ENCODE data around the gene KRTAP23-1.

Gene KRTAP23-1, protein sequence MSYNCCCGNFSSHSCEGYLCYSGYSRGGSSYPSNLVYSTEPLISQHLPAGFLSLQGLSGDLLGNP

DNA sequence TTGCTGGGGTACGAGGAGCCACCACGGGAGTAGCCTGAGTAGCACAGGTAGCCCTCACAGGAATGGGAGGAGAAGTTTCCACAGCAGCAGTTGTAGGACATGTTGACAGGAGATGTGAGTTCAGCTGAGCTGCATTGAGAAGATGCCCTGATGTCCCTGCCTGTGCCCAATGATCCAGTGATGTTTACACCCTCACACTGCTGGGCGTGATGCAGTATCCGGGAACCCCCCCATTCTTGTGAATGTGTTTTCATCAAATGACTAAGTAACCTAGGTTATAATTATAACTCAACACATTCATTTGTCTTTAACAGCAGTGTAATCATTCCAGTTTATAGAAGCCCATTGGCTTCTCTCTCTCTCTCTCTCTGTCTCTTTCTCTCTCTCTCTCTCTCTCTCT lies at the start of gene KRTAP23-1:
TSS of gene KRTAP23-1 (minus strand) at position 101 of the 400 bp plus-strand sequence. CDS start at position 101, 0 bp downstream.
- no peak for DNase-seq (ENCODE audit: low read depth in 2 of 2)

DNA sequence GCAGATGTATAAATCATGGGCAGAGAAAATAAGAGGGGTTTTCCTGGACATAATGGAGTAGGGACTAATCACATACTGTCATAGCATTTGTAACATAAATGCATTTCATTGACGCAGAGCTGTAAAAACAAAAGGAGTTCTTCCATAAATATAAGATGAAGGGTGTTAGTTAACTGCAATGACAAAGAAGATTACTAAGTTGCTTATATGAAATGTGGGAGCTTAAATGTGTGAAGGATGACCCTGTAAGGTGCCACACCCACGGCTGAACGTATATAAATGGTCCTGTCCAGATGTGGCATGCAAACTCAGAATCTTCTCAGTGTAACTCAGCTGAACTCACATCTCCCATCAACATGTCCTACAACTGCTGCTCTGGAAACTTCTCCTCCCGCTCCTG lies 47.3 kb upstream of the KRTAP23-1 start, which contains the start of gene KRTAP13-1:
TSS of gene KRTAP13-1 (plus strand) at position 301 of the 400 bp plus-strand sequence. CDS start at position 357, 56 bp downstream.
- DNase-seq (ENCODE audit: low read depth in 2 of 2): no peak

DNA sequence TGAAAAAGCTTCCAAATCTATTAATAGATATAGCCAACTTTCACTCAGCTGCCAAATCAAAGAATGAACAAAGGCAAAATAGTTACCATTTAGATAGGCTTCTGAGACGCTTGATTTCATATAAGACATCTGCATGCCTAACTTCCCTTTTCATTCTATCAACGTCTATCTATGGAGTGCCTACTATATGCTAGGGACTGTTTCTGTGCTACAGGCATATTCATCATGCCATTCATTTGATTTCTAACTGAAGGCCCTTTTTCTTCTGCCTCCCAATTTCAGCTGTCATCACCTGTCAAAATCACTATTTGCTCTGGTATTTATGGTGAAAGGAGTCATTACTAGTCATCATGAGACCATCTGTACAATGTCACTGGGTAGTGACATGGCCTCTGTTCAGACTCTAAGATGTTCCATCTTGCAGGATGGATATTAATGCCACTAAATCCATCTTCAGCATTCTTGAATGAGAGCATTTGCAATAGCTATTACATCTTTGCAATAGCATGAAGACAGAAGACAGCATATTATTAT lies 43.2 kb upstream of the KRTAP23-1 start:
- no peak for DNase-seq (ENCODE audit: low read depth in 2 of 2)

DNA sequence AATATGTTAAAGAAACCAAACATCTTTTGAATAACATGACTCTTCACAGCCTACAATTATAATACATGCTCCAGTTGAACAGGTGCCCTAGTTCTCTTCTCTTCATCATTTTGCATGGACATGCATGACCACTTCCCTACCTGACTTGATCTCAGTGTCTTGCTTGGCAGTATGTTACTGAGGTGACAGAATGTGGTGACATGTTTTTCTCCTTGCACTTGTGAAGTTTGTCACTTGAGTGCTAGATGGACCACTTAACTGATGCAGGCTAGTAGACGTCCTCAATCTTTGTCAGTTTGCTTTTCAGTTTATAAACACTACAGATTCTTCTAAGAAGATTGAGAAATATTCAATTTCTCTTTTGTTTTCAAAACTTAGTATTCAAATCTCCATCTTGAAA lies 33.8 kb upstream of the KRTAP23-1 start:
- no peak for DNase-seq (ENCODE audit: low read depth in 2 of 2)

DNA sequence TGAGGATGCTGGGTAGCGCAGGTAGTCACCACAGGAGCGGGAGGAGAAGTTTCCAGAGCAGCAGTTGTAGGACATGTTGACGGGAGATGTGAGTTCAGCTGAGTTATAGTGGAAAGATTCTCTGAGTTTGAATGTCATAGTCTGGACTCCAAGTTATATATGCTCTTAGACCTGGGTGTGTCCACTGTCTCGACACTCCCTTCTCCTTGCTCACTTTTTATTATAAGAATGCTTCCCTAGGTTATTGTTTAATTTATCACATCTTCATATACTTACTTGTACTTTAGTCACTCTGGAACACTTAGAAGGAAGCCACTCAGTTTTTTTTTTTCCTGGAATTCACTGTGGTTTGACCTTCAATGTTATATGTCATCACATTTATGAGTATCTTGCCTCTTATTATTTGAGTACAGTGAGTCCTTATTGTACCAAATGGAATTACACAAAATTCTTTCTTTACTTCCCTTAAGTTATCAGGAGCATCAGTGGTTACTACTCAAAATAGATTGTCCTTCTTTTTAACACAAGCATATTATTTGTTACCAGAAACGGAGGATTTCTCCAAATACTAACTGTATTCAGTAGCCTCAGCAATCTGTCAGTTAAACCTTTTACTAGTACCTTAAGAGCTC lies 23.8 kb upstream of the KRTAP23-1 start, which contains the start of gene KRTAP13-2:
TSS of gene KRTAP13-2 (minus strand) at position 133 of the 632 bp plus-strand sequence. CDS start at position 75, 58 bp downstream.
- DNase-seq (ENCODE audit: low read depth in 2 of 2): no peak

DNA sequence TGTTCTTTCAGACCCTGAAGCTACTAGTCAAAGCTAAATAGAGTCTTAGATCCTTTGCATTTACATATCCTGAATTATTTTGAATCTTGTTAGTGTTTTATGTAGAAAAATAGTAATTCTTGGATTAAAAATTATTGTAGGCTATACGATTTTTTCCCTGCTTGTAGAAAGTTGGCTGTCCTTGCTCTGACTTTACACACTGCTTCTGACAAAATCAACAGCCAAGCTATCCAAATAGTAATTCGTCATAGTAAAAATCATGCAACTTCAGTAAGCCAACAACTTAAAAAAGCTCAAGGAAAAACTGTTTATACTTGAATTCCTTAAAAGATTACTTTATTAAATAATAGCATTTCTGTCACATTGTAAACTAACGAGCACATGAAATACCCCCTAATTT lies 7.5 kb upstream of the KRTAP23-1 start:
- DNase-seq (ENCODE audit: low read depth in 2 of 2): no peak

DNA sequence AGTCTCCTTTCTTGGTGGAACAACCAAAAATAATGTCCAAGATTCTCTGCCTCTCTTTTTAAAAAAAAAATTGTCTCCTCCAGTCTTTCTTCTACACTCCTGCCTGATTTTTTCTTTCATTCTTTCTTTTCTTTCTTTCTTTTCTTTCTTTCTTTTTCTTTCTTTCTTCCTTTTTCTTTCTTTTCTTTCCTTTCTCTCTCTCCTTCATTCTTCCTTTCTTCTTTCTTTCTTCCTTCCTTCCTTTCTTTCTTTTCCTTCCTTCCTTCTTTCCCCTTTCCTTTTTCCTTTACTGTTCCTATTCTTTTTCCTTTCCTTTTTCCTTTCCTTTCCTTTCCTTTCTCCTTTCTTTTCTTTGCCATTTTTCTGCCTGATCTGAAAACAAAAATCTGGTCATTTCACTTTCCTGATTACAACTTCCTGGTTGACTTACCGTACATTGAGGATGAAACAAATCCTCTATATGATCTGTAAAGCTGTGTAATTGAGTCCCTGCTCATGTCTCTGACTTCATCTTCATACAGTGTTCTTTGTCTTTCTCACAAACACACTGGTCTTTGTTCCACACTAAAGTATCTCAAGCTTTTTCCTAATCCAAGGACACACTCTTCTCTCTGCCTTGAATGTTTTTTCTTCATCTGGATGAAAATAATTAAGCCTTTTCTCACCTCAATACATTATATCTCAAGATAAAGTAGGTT lies 6.1 kb upstream of the KRTAP23-1 start:
- DNase-seq (ENCODE audit: low read depth in 2 of 2): no peak

DNA sequence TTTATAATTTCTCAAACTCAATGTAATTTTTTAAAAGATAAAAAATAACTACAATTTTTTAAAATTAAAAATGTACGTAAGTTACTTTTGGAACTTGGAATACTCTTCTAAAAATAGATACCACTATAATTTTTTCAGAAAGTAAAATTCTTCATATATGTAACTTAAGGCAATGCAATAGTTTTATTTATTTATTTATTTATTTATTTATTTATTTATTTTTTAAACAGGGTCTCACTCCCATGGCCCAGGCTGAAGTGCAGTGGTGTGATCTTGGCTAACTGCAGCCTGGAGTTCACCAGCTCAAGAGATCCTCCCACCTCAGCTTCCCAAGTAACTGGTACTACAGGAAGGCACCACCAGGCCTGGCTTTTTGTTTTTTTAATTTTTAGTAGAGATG lies 3.1 kb upstream of the KRTAP23-1 start:
- DNase-seq (ENCODE audit: low read depth in 2 of 2): no peak

DNA sequence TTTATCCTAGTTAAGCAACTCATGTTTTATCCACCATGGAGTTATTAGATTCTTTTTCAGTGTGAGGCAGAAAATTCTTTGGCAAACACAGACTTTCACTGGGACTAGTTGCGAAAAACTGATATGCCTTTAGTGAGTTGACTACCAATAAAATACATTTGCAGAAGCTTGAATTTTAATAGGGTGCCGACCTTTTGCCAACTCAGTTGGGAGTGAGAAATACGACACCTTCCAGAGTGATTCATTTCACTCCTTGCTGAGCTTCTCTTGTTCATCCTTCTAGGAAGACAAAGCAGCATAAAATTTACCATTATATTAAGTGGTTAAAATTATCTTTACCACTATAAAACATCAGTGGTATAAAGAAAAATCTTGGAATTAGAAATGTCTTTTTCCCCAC lies 1.2 kb upstream of the KRTAP23-1 start:
- DNase-seq (ENCODE audit: low read depth in 2 of 2): no peak

DNA sequence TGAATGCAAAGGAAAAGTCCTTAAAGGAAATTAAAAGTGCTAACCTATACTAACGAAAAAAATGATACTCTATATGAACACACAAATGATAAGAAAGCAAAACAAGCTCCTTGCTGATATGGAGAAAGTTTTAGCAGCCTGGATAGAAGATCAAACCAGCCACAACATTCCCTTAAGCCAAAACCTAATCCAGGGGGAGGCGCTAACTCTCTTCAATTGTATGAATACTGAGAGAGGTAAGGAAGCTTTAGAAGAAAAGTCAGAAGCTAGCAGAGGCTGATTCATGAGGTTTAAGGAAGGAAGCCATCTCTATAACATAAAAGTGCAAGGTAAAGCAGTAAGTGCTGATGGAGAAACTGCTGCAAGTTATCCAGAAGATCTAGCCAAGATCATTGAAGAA lies 3.4 kb downstream of the KRTAP23-1 start:
- DNase-seq (ENCODE audit: low read depth in 2 of 2): no peak

DNA sequence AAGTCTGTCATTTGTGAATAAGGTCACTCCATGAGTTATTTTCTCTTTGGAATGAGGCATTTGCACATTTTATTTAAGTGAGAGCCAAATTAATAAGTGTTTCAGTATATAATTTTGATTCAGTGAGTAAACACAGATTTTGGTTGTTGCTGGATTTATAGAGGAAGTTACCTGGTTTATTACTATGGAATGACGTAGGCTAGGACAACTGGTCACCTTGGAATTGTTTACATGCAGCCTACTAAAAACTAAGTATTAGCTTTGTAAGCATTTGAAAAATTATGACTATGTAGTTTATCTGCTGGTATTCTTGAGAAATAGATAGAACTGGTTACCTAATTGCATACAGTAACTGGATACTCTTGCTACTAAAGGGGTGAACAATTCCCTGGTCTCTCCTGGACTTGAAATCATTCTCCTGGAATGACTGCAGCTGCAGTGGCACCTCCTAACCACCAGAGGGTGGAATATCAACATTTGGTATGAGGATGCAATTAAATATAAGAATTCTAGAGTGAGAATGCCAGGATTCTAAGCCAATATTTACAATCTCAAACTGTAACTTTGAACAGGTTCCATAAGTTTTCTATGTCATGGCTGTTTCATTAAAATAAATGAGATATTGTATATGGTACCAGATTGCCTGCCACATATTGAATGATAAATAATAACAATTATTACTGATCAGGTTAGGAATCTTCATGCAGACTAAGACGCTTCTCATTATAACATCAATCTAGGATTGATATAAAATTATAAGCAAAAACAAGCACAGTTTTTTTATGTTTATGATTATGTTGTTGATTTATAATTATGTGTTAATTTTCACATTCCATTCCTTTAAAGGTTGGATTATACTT lies 7.5 kb downstream of the KRTAP23-1 start:
- no peak for DNase-seq (ENCODE audit: low read depth in 2 of 2)

DNA sequence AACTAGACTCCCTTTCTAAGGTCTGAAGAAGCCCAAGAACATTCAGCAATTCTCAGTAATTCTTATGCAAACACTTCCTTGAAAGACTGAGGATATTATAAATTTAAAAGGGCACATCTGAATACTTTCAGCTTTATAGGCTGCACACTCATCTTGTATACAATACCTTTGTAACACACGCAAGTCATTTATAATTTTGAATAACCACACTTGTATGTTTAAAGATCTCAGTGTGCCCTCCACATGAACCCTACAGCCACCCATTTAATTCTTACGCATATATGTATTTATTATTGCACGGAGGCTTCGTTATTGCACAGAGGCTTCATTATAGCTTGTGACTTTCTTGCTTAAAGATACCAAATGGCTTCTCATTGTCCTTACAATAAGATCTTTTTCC lies 9.7 kb downstream of the KRTAP23-1 start:
- DNase-seq (ENCODE audit: low read depth in 2 of 2): no peak

DNA sequence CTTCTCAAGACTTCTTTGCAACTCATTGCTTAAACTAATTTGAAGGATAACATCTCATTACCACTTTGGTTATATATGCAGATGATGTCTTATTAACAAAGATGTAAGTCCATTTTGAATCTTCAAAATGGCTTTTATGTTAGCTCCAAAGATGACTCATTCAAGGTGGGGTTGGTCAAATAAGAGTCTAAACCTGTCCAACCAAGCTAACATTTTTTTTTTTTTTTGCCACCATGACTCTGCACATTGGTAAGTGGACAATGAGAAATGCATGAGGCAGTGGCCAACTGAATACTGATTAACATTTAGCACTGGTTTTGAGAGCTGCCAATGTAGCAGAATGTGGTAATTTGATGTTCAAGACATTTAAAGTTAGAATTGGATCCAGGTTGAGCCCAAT lies 10.6 kb downstream of the KRTAP23-1 start:
- no peak for DNase-seq (ENCODE audit: low read depth in 2 of 2)

DNA sequence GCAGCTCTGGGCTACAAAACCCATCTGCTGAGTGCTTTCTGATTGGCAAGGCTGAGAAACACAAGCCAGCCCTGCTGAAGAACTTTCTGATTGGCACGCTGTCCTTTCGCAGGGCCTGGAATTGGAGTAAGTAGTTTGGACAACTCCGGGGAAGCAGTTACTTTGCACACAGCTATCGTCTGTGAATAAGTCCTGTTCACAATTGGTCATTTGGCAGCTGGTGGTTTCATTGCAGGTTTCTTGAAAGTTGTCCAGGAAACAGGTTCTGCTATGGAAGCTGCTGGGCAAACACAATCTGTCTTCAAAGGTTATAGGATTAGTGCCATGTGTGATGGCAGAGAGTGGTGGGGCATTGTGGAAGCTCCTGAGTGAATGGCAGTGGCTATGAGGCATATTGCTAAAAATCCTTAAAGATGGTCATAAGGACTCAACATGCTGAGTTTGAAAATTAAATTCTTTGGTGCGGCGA lies 11.1 kb downstream of the KRTAP23-1 start, which contains the start of gene KRTAP27-1:
TSS of gene KRTAP27-1 (minus strand) at position 419 of the 469 bp plus-strand sequence. CDS start at position 393, 26 bp downstream.
- no peak for DNase-seq (ENCODE audit: low read depth in 2 of 2)

DNA sequence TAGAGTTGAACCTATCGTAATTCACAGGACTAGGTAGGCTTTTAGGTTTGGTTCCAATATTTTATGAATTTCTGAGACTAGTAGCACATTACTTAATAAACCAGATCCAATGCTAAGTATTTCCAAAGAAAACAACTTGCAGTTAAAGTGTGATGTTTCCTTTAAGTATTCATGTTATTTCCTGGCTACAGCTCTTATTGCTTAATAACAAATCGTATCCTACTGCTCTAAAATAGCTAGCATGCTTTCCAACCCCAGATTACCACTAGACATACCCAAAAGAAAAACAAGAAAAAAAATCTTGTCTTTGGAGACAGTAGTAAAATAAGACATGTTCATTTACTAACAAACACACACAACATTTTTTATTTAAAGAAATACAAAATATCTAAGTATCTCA lies 11.8 kb downstream of the KRTAP23-1 start:
- DNase-seq (ENCODE audit: low read depth in 2 of 2): no peak

DNA sequence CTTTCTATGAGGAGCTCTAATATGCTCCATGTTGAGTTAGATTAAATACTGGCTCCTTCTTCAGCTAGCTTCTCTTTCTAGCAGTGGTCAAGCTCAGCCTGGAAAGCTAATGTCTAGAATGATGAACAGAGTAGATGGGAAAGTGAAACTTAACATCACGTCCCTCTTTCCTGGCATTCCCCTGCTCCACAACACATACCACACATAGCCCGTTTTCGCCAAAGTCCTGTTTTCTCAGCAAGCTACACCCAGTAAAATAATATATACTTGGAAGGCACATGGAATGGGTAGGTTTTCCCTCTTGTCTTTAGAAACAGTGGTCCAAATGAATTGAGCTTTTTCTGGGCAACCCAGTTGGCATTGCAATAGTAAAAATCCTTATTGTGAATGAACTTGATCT lies 14.7 kb downstream of the KRTAP23-1 start:
- no peak for DNase-seq (ENCODE audit: low read depth in 2 of 2)

DNA sequence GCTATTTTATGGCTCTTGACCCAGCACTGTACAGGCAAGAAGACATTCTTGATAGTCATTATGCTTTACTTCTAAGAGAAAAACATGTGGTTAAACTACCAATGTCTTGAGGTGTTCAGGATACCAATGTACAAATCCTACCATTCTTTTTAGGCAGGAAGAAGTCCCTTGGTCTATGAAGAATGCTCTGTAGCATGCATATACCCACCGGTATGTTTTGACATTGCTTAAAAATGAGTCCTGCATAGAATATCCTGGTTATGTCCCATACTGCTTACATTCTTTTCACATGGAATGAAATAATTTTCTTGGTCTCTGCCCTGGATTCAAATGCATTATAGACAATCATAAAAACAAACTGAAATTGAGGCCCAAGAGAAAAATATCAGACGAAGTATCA lies 15.7 kb downstream of the KRTAP23-1 start:
- no peak for DNase-seq (ENCODE audit: low read depth in 2 of 2)

DNA sequence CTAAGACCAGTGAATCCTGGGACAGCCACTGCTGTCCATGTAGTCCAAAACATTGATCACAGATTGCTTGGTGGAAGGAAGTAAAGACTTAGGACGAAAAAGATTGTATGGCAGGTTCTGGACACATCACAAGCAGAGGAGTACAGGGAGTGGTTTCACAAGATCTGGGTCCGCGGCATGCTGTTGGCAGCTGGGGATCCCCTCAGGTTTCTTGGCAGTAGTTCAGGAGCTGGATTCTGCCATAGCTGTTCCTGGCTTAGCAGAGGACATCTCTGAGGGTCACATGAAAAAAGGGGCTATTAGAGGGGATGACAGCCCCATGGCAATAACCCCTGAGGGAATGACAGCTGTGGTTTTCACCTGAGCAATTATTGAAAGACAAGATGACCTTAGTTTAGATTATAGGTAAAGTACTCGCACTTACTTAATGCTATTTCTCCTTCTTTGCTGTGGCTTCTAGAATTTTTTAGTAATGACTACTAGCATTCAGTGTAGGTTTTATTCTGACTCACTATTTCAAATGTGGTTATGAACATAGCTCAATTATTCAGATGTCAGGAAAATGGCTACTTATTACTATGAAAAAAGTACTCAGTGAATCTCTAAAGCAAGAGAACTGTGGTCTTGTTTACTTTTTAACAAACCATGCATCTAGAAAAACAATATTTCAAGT lies 19.1 kb downstream of the KRTAP23-1 start:
- DNase-seq (ENCODE audit: low read depth in 2 of 2): no peak

DNA sequence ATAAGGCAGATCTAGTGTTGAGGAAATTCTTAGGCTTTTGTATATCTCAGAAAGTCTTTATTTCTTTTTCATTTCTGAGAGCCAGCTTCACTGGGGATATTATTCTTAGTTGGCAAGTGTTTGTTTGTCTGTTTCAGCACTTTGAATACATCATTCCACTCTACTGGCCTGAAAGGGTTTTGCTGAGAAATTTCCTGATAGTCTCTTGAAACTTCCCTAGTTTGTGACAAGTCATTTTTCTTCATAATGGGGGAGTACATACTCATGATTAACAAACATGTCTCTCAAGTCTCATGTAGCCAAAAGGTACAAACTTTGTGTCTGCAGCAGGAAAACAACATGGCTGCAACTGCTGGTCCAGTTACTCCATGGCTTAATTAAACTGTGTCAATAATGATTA lies 22.0 kb downstream of the KRTAP23-1 start:
- DNase-seq (ENCODE audit: low read depth in 2 of 2): no peak

DNA sequence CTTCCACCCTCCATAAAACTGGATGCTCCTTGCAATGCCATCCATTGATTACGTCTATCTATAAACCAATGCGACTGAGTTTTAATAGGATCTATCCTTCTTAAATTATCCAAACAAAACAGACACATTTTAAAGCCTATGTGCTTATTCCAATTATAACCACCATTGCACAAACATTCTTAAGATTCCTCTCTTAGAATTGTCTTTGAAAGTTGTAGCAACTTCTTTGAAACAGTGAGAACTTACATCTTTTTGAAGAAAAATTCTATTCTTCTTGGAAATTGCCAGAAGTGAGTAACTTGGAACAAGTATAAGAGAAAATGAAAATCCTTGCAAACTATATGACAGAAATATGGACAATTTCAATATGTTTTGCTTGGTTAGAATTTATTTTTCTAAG lies 28.2 kb downstream of the KRTAP23-1 start, which contains the start of gene KRTAP26-1:
TSS of gene KRTAP26-1 (minus strand) at position 101 of the 400 bp plus-strand sequence. CDS start 280 bp downstream, outside the sequence.
- no peak for DNase-seq (ENCODE audit: low read depth in 2 of 2)

DNA sequence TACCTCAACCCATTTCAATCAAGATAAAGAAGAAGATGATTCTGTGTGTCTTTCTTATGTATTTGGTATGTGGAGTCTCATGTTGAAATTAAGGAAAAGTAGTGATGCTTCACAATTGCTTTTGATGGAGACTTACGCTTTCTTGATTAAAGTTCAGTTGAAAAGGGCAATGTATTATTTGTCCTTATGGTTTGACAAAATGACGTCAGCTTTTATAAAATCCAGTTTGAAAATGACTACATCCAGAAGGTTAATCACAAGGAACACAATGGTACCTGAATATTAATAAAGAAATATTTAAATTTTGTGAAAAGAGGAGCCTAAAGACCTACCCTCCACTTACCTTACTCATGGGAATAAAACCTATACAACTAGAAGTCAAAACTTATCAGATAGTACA lies 32.7 kb downstream of the KRTAP23-1 start:
- no peak for DNase-seq (ENCODE audit: low read depth in 2 of 2)

All from activated CD8-positive, alpha-beta memory T cell treated with anti-CD3 and anti-CD28 coated beads for 4 hours (primary cell).